ENCODE measurements around the gene MYL5.
A peak's percentile ranks its signal among the peaks of the same experiment; 100 is the strongest.
"Not testable (repeated sequence)": the region's sequence is repeated elsewhere in the genome, so short reads cannot be mapped to it uniquely, and the experiment has no call there.

Gene MYL5

DNA sequence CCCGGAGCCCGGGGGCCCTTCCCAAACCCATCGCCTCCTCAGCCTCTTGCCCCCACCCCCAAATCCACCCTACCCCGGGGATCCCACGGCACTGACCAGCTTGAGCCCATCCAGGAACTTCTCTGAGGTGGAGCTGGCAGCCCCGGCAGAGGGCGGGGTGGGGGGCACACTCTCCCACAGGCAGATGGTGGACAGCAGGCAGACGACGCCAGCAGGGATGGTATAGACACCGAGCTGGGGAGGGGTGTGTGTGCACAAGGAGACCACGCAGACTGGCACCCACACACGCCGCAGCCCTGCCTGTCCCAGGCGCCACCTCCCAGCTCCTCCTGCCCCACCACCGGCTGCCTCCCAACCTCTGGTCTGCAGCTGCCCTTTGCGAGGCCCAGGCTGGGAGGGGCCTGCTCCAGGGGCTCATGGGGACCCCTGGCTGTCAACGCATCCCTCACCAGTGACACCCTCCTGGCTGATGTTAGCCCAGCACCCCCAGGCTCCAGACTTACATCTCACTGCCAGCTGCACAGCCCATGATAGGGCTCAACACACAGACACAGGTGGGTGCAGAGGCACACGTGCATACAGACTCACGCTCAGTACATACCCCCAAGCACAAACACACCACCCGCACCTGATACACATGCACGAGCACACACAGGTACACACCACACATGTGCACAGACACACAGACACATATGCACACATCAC lies 10.4 kb downstream of the MYL5 start:
- DNase-seq (ENCODE audit: low spot score), result peak; percentile 41

DNA sequence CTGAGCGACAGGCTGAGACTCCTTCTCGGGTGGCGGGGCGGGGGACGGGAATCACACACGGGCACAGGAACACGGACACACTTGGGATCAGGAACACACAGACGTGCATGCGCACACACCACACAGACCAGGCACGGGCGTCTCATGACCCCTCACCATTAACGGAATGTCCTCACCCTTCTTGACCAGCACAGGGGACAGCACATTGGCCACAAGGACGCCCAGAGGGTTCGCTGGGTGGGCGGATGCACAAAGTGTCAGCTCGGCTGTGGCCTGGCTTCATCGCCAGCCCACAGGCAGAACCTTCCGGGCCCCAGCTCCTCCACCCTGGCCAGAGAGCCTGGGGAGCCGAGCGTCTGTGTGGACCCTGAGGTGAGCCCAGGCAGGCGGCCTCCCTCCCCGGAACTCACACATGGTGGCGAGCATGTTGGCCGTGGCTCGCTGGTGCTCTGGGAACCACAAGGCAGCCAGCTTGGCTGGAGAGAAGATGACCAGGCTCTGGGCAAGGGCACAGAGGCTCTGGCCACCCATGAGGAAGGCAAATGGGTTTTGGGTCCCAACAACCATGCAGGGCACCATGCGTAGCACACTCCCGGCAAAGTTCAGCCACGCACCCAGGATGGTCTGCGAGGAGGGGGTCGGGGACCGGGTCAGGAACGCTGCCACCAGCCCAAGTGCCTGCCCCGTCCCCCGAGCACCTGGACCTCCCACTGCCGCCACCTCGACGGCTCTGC lies 11.5 kb downstream of the MYL5 start:
- DNase-seq (ENCODE audit: low spot score), result no peak

DNA sequence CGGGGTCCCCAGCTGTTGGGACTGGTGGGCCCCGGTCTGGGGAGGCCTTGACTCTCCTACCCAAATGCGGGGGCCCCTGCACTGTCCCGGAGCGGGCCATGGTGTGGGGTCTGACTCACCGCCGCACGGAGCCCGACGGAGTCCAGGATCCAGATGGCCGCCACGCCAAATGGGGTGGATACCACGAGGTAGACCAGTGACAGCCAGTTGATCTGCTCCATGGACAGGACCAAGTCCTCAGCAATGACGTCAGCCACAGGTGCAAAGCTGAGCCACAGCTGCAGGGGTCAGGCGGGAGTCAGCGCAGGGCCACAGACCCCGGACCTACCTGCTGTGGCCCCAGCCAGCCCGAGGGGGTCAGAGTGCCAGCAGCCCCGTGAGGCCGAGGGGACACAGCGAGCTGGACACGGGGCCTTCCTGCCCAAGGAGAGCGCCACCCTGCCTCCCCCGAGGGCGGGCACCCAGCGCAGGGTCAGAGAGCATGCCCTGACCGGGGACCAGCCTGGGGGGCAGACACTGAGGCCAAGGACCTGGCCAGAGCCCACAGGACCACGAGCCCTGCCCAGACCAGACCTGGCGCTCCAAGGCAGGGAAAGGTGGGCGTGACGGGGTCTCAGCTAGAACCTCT lies 12.2 kb downstream of the MYL5 start:
- no peak for DNase-seq (ENCODE audit: low spot score)

DNA sequence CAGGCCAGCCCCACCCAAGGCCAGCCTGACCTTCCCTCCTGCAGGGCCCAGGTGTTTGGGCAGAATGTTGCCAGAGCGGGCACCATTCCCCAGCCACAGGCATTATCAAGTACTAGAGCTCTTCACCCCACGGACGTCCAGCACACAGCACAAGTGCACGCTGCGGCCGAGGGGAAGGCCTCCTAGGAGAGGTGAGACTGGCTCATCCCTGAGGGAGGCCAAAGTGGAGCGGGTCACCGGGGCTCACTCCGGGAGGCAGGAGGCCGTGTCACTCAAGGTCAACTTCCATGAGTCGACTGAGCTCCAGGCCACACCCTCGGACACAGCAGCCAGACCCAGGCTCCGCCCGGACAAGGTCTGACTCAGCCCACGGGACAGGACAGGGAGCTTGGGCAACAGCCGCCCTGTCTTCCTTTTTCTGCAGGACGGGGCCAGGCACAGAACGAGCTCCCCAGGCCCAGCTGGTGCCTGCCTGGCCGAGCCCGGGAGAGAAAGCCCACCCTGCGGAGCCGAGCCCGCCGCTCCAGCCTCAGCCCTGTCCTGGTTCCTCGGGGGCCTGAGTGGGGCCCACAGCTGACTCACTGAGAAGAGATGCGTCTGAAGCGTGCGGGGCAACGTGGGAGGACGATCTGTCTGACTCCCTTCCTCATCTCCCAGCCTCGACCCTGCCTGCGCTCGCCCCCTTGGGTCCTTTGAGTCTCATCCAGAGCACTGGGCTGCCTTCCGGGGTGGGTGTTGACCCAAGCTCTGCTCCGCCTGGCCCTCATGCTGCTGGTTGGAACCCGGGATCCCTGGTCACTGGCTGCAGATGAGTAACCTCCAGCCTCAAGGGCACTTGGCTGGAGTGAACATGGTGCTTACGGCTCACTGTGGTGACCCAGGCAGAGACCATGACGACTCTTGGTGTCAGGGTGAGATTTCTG lies 13.0 kb downstream of the MYL5 start:
- no peak for DNase-seq (ENCODE audit: low spot score)

DNA sequence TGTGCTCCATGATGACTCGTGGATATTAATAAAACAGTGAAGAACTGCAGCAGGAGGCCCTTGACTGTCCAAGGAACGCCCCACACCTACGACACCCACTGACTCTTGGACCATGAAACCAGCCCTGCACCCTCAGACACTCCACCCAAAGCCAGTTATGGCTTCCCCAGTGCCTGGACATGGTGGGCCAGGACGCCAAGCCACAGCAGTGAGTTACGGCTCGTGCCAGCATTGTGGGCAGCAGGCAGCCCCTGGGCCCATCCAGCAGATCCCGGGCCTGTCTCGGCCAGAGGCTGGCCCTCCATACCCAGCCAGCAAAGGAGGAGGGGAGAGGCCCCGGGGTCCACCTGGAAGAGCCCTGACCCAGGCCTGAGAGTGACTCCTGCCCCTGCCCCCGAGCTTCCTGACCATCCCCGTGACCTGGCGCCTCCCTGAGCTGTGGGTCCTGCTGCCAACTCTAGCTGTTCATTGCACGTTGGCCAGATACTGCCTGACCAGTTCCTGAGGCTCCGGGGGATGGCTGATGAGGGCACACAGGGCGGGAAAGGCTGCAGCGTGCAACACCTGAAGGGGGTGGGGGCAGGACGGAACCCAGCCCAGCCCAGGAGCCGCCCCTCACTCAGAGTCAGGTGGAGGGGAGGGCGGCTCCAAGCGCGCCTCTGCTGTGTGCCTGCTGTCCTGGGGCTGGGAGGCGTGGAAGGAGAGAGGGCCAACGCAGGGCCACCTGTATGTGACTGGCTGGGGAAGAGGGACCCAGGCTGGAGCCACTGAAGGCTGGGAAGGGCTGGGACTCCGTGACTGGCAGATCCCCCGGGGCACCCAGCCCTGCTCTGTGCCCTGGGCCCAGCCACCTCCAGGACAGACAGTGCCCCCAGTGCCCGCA lies 13.9 kb downstream of the MYL5 start:
- no peak for DNase-seq (ENCODE audit: low spot score)

DNA sequence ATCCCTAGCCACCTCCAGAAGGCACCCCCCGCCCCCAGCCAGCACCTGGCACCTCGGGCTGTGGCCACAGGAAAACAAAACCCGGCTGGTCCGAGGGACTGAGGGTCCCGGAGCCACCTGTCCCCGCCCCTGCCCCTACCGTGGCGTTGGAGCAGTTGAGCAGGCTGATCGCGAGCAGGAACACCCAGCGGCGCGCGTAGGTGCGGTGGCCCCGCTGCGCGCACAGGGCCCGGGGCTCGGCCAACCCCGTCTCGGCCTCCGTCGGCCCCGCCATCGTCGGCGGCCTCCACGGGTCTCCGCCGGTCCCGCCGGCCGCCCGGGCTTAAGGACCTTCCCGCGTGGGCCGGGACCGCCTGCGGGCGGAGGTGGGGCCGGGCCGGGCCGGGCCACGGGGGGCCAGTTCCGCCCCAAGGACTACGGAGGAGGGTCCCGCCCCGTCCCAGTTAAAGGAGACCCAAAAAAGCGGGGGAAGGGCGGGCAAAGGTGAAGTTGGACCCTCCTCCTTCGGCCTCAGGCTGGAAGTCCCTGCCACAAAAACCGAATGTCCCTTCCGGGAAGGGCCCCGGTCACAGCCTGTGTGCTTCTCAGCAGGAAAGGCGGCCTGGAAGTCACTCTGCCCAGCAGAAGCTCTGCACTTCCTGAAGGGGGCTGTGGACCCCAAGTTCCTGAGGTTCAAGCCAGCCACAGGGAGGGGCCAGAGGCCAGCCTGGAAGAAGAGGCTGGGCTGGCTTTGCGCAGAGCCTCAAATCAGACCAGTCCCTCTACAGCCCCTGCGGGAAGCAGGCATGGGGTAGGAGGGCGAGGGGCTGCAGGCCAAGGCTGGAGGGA lies 14.7 kb downstream of the MYL5 start, which contains the start of gene SLC49A3:
SLC49A3 (minus strand) TSS at position 298 of the 828 bp plus-strand sequence; CDS start at position 274, 24 bp downstream.
- DNase-seq (ENCODE audit: low spot score), result no peak

DNA sequence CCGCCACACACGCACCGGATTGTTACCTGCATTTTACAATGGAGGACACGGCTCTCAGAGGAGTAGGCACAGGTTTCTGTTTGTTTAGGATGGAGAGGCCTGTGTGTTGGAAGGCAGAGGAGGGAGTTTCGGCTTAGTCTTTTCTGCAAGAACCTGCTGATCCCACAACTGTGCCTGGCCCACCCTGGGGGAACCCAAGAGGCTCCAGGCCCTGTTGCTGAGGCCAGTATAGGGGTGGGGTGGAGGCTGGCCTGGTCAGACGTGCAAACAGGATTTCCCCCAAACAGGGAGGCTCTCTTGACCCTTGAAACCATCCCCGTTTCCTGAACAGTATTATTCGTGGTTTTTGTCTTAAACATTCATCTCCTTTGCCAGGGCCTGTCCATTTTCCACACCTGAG lies 15.4 kb downstream of the MYL5 start:
- no peak for DNase-seq (ENCODE audit: low spot score)

DNA sequence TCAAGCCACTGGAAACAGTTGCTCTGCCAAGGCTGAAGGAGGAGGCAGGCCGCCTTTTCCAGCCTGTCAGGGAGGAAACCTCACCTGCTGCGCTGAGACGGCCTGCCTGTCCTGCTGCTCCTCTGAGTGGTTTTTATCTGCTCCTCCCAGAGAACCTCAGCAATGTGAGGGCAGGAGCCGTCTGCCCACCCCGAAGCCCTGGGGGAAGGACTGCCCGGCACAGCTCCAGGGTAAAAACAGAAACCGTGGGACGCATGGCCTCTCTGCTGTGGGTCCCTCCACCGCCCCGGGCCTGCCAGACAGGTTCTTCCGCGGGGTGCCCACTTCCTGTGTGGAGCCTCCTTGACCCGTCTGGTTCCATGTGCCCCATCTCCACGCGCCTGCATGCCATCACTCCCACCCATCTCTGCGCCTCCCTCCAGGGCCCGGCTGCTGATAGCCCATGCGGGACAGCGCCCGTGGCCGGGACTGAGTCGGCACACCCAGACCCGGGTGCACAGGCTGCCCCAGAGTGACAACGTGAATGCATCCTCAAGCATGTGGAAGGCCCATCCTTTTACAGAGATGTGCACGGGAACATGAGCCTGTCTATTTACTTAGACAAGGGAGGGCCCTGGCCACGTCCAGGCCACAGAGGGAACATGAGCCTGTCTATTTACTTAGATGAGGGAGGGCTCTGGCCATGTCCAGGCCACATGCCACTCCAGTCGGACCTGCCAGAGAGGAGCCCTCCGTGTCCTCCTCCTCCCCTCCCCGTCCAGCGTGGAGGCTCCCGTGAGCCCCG lies 18.6 kb downstream of the MYL5 start:
- no peak for DNase-seq (ENCODE audit: low spot score)

DNA sequence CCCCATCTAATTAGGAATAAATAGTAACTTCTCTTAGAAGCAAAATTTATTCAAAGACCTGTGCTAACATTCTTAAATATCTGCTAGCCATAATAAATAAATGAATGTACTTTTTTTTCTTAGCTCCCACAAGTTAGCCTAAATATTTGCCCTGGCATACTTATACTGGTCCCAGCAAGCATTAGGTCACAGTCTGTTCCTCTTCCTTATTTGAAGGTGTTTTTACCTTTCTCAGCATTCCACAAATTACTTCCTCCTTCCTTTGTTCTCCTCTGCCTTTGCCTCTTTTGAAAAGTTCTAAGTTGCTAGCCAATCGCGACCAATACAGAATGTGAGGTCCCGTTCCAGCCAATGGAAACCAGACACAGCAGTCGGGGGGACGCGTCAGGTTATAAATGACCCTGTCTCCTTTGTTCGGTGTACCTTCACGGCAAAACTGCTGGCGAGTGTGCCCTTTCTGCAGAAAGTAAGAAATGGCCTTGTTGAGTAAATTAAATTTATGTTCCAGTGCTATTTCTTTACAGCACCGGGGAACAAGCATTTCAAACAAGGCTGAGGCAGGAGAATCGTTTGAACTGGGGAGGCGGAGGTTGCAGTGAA lies 20.1 kb downstream of the MYL5 start:
- DNase-seq (ENCODE audit: low spot score), result not testable (repeated sequence)

DNA sequence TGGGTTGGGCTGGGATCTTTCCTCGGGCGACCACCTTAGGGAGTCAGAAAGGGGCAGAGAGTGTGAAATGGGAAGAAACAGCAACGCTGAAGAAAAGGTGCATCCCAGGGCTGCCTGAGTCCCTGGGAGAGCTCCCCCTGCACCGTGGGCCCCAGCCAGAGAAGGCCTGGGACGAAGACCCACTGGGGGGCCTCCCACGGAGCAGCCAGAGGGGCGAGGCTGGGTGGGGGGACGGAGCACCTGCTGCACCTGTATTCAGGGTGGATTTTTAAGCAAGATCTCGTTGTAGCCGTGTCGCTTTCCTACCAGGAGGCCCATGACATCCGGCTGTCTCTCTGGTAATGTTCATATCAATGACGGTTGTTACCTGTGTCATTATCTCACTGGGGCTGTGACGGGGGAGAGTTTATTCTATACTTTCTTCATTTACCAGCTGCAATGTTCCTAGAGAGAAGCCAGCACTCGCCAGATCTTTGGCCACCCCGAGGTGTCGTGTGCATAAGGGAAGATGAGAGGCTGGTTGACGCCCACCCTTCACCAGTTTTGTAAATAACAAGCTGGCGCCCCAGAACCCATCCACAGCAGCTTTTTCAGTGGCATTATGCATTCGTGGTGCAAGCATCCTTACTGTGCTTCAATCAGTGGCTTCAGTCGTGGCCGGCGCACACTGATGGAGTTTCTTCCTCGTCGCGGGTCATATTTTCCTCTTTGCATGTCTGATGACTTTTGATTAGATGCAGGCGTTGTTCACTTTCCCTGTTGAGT lies 25.7 kb downstream of the MYL5 start:
- no peak for DNase-seq (ENCODE audit: low spot score)

DNA sequence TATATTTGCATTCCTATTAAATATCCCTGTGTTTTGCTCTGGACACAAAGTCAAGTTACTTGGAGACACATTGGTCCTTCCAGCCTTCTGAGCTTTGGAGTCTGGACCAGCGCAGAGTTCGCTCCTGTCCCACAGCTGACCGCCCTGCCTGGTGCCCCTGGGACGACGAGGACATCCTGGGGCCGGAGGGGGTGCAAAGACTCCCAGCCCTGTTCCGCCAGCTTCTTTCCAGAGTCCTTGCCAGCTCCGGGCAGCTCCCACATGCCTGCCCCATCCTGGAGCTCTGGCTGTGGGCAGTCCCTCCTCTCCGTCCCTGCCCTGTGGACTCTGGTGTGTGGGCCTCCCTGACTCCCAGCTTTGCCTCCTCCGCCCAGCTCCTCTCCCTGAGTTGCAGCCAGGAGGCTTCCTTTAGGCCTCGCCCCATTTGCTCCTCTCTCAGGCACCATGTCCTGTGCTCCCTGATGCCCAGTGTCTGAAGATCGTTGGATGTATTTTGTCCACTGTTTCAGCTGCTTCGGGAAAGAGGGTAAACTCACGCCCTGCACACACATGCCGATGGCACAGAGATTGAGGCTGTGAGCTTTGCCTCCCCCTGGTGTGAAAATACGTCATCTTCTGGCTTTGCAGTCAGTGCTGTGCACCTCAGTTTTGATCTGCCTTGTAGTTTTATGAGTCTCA lies 26.4 kb downstream of the MYL5 start:
- no peak for DNase-seq (ENCODE audit: low spot score)

DNA sequence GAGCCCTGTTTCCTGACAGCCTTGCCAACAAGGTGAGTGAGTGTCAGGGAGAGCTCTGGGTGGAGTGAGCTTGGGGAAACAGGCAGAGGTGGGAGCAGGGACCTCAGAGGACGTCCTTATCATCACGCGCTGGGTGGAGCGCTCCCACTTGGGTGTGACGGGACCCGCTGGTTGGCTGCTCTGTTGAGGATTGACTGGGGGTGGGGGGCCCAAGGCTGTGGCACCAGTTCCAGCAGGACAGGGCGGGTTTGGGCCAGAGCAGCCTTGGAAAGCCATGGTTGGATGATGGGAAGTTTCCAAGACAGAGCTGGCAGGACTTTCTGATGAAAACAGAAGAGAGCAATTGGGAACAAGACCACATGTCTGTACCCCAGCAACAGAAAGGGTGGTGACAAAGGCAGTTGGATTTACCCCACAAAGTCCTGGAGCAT lies 28.3 kb downstream of the MYL5 start:
- no peak for DNase-seq (ENCODE audit: low spot score)

DNA sequence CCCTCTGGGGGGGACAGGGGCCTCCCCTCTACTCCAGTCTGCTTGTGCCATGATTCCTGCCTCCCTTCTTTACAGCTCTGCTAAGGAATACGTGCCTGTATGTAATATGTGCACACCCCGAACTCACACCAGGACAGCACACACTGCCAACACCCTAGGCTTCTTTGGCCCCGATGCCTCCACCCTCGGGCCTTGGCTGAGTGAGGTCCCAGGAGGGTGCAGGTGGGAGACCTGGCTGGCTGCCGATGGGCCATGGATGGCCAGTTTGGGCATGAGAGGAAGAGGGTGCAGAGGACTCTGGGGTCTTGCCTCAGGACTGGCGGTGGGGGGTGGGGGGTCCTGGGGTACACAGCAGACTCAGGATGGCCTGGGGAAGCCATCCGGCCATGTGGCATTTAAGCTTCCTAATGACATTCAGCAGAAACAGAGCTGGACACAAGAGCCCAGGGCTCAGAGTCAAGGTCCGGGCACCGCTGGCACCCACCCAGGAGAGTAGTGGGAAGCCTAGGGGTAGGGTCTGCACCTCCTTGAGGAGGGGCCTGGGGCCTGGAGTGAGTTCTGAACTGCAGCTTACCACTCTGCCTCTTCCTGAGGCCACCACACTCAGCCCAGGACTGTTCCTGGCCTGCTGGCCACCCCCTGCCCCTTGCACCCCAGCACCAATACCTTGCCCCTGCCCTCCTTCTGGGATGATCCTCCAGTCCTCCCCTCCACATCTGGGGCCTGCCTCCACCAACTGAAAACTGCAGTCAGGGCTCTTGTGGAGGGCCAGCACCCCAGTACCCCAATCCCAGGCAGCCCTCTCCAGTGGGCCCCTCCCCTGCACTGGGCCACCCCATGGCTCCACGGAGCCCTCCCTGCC lies 29.2 kb downstream of the MYL5 start:
- DNase-seq (ENCODE audit: low spot score), result no peak

DNA sequence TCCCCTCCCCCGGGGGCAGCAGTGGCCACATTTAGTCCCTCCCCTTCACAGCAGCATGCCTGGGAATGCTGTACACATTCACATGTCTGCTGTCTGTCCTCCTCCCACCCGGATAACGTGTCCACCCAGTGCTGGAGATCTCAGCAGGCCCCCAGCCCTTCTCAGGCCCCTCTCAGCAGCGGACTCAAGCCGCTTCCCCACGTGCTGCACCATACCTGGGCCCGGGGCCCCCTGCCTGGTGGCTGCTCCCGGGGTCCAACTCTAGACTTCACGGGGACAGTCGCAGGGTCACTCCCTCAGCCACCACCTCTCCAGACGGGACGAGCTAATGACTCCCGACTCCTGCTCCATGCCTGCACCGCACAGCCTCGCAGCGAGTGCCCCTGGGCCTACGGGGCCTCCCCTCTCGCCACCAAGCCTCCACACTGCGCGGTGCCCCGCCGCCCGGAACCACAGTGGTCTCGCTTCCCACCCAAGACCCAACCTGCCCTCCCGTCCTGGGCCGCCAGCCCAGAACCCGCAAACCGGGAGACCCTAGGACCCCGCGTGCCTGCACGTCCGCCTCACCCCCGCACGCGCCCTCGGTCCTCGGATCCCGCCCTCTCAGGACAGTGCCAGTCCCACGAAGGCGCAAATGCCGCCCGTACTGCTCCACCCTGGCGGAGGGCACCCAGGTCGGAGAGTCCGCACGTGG lies 30.0 kb downstream of the MYL5 start:
- no peak for DNase-seq (ENCODE audit: low spot score)

DNA sequence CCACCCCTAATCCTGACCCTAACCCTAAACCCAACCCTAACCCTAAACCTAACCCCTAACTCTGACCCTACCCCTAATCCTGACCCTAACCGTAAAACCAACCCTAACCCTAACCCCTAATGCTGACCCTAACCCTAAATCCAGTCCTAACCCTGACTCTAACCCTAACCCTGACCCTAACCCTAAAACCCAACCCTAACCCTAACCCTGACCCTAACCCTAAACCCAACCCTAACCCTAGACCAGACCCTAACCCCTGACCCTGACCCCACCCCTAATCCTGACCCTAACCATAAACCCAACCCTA lies 30.6 kb downstream of the MYL5 start:
- no peak for DNase-seq (ENCODE audit: low spot score)
